Adrenal gland (tissue), 12 donors: ENCODE results near the gene OTULIN. TPM values are rescaled to one million over a fixed set of nuclear protein-coding genes. Genes with fewer than 3 reads are reported as not detected.

Experiments used
- DNase-seq, 7 donors: peaks; one replicate each; pipeline ENCODE4 v3.0.0-alpha.2; 2019 to 2020
- H3K27ac ChIP-seq, 5 donors: fragments of 200-600 bp; sonication (generic) in 4 of 5; 1 replicate in 3 of 5; 2 replicates in 2 of 5; pipeline versions ENCODE4 v1.5.1 to v1.8.0; 2016 to 2020; ENCODE audit warnings: mild to moderate bottlenecking in 1 of 5
- H3K27me3 ChIP-seq: fragments of 200-600 bp; 2 replicates; pipeline ENCODE4 v1.8.0; 2021
- H3K36me3 ChIP-seq, 2 donors: fragments of 200-600 bp; replicated peaks in 1 of 2; 1 replicate in 1 of 2; 2 replicates in 1 of 2; pipeline versions ENCODE4 v1.5.1 to v1.8.0; 2018 to 2022
- H3K4me1 ChIP-seq, 2 donors: fragments of 200-600 bp; replicated peaks in 1 of 2; 1 replicate in 1 of 2; 2 replicates in 1 of 2; pipeline versions ENCODE4 v1.5.1 to v1.8.0; 2018 to 2021
- H3K4me3 ChIP-seq, 4 donors: fragments of 200-600 bp; sonication (generic) in 3 of 4; one replicate each; pipeline ENCODE4 v1.5.1; 2016 to 2018
- H3K9me3 ChIP-seq, 3 donors: fragments of 200-600 bp; sonication (generic) in 1 of 3; replicated peaks in 1 of 3; 1 replicate in 2 of 3; 2 replicates in 1 of 3; pipeline versions ENCODE4 v1.5.1 to v1.8.0; 2016 to 2021
- CTCF ChIP-seq, 6 experiments: fragments of 450-650 bp in 4 of 6; fragments of 200-600 bp in 2 of 6; sonication (generic) in 1 of 6; IDR thresholded peaks; 1 replicate in 5 of 6; 2 replicates in 1 of 6; pipeline versions ENCODE4 v1.5.1 to v1.8.0; 2016 to 2021; ENCODE audit warnings: antibody characterized with exemption in 6 of 6, mild to moderate bottlenecking in 2 of 6, moderate library complexity in 1 of 6
- POLR2A ChIP-seq, 2 donors: fragments of 450-650 bp; IDR thresholded peaks; one replicate each; pipeline ENCODE4 v1.6.1; 2017; ENCODE audit warnings: antibody characterized with exemption in 2 of 2, mild to moderate bottlenecking in 2 of 2, moderate library complexity in 1 of 2
- WGBS, 4 donors: extraction: QIAGEN DNeasy Blood & Tissue Kit in 2 of 4; methylation state at CpG; one replicate each; pipeline versions ENCODE4 v1.1.5 to v1.1.7; 2013 to 2017; 5-methylcytosine and 5-hydroxymethylcytosine counted together
- intact Hi-C, 2 donors: fragments of 100-400 bp; cut with DNase I; formaldehyde crosslinking; loops; one replicate each; pipeline versions ENCODE4 v1.14.1 to v1.15.0; 2022 to 2023
- polyA plus RNA-seq, 3 donors: library from polyadenylated mRNA; stranded (reverse); fragments of 200-250 nt in 2 of 3; fragments of 350-450 nt in 1 of 3; fragmentation: Illumina TruSeq in 1 of 3; extraction: RNeasy Lipid Tissue Mini Kit (QIAGEN cat#74804) in 1 of 3; gene quantifications; one replicate each; pipeline ENCODE4 v1.2.3, GENCODE V29; 2013 to 2014
- total RNA-seq, 9 donors: library from RNA; depleted of rRNA in 4 of 9; stranded (reverse); fragments of >200 nt in 4 of 9; fragments of 120-200 nt in 1 of 9; fragmentation: NEBNext Ultra II Directional in 1 of 9; extraction: Animal tissue kit (Norgen Biotek cat#: 25700) in 1 of 9; gene quantifications; one replicate each; pipeline versions ENCODE4 v1.1.0 to v1.2.4, GENCODE V29; 2013 to 2023
- donor health status: healthy with polysubstance abuse.
- donor health status: Bipolar disorder and iron deficiency.
- donor health status: DM: yes; HTN: yes; CAD: no.
- donor health status: DM: no; HTN: no; CAD: no.
- donor health status: DM: no; HTN: no; CAD: no.
- donor health status: DM: yes; HTN: yes; CAD: no.

Gene OTULIN
- total and polyA plus RNA-seq, 12 donors = 2.8 to 40.8 (median 20.4) TPM

DNA sequence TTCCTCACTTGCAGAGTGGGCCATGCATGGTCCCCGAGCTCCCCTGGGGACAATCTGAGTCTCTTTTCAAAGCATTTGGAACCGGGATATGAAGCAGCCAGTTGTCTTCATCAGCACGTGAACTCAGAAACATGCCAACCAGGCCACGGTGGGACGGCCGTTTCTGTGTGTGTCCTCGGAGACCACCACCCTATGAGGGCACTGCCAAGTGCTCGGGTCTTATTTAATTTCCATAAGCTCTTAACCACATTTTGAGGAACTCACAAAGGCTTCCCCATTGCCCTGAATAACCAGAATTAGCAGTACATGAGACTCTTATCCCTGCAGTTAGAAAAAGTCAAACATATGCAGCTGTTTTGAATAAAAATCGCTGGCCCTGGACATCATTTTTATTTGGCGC is 60.1 kb downstream of the OTULIN start:
- Histone ChIP-seq H3K27me3 (no peaks in the 10 kb centered on the region), H3K36me3 (no peaks in the 10 kb centered on the region), H3K9me3 (no peaks in the 10 kb centered on the region), H3K4me3 (no peak overlapping the region), H3K4me1 (no peaks in the 10 kb centered on the region), H3K27ac (peak overlapping the region in 1 of 5 donors; percentile 34)
- TF ChIP-seq CTCF (IDR thresholded peaks at IDR 0.05) (no peak), POLR2A (IDR thresholded peaks at IDR 0.05) (no peak)
- peak in 3 of 7 donors; percentile 33 to 60 (median 40) for DNase-seq
- 77 to 89% (median 79%) methylated on average over 10 of the region's 10 CpGs for WGBS, 4 donors
- intact Hi-C loops = loop anchor here (5.0 to 10.0 kb wide), 2 partner anchors 140 to 288 kb away; no protein-coding TSS in a partner anchor

- WGBS, 4 donors = 67 to 71% (median 70%) methylated on average over 14 of the region's 14 CpGs
- H3K36me3 ChIP-seq = no peaks in the 10 kb centered on the region
- no peaks in the 10 kb centered on the region for H3K4me1 ChIP-seq
- H3K9me3 ChIP-seq = no peaks in the 10 kb centered on the region
- H3K4me3 ChIP-seq = no peak overlapping the region
- H3K27me3 ChIP-seq = no peaks in the 10 kb centered on the region
- no peak for DNase-seq
- TF ChIP-seq POLR2A (IDR thresholded peaks at IDR 0.05) (no peak), CTCF (IDR thresholded peaks at IDR 0.05) (no peak)
- no peak overlapping the region for H3K27ac ChIP-seq
- intact Hi-C loops = loop anchor here (2.0 to 10.0 kb wide), 3 partner anchors 139 to 286 kb away; no protein-coding TSS in a partner anchor
Measured at GRCh38 chr5:14726066-14726838, 61.7 kb downstream of the OTULIN start.

DNA sequence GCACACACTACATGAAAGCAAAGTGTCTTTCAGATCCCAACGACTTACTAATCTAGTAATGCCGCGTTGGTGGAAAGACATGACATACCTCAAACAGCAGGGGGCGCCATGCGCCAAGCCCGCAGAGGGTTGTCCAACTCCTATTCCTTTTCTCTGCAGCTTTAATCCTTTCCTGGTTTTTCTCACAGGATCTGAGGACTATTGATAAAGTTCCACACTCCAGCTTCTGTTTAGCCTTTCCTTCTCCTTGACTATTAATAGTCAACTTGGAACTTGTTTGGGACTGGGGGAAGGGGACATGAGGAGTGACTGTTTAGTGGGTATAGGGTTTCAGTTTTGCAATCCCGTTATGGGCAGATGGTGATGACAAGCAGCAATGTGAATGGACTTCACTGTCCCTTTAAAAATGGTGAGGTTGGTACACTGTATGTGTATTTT is 62.9 kb downstream of the OTULIN start:
- no peaks in the 10 kb centered on the region for H3K27me3 ChIP-seq
- H3K27ac ChIP-seq = no peak overlapping the region

More for the DNA sequence above, 62.9 kb downstream of the OTULIN start:
- Histone ChIP-seq H3K4me3 (no peak overlapping the region), H3K9me3 (no peaks in the 10 kb centered on the region), H3K4me1 (no peaks in the 10 kb centered on the region), H3K36me3 (no peaks in the 10 kb centered on the region)
- WGBS, 4 donors = 5 to 8% (median 7%) methylated on average over 7 of the region's 7 CpGs
- TF ChIP-seq CTCF (IDR thresholded peaks at IDR 0.05) = peak; percentile 91 to 97 (median 94)
- no peak for TF ChIP-seq POLR2A (IDR thresholded peaks at IDR 0.05)
- intact Hi-C loops = loop anchor here (2.0 to 10.0 kb wide), 3 partner anchors 137 to 285 kb away; no protein-coding TSS in a partner anchor
- DNase-seq = peak; percentile 71 to 91 (median 76)
